NCI-H69 (cell line): ENCODE results near the gene NEK1.
"Not testable (repeated sequence)": the region's sequence is repeated elsewhere in the genome, so short reads cannot be mapped to it uniquely, and the experiment has no call there.

Source experiments
- DNase-seq: peaks from one replicate; lab custom pipeline; 2025; lab: John Stamatoyannopoulos, UW

NEK1 gene

DNA sequence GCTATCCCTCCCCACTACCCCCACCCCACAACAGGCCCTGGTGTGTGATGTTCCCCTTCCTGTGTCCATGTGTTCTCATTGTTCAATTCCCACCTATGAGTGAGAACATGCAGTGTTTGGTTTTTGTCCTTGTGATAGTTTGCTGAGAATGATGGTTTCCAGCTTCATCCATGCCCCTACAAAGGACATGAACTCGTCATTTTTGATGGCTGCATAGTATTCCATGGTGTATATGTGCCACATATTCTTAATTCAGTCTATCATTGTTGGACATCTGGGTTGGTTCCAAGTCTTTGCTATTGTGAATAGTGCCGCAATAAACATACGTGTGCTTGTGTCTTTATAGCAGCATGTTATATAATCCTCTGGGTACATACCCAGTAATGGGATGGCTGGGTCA lies 118.1 kb downstream of the NEK1 start:
- not testable (repeated sequence) for DNase-seq

DNA sequence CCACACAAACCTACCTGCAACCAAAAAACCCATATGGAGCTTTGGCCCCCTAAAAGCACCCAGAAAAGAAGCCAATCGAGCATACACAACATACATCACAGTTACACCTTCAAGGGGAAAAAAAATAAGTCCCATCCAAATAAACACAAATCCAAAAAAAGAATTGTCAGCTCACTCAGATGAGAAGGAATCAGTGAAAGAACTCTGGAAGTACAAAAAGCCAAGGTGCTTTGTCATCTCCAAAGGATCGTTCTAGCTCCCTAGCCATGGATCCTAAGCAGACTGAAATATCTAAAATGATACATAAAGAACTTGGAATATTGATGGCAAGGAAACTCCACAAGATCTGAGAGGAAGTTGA lies 119.2 kb downstream of the NEK1 start:
- no peak for DNase-seq

DNA sequence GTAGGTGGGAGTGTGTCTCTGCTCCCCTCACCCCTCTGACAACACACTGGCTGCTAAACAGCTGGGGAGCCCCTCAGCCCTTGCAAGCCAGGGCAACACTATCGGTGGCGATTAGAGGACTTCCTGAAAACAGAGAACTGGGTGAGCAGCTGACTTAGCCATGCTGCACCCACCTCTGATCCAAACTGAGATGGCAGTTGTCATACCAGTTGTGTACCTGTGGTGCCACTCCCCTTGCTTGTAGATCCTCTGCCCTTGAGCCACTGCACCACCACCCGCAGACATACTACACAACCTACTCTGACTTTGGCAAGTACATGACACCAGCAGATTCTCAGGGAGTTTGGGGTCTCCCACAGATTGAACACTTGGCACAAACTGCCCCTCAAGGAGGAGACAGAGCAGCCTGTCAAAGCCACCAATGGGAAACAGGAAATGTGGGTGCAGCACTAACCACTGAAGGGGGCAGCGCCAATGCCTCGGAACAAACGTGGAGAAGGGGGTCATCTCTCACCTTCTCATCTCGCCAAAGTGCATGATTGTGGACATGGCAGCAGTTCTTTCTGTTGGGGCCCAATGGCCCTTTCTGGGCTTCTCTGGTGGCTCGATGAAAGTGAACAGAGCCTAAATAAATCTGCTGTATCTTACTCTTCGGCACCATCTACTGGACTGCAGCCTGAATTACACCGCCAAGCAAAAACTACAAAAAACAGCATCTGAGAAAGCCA lies 119.8 kb downstream of the NEK1 start:
- peak; percentile 42 for DNase-seq

DNA sequence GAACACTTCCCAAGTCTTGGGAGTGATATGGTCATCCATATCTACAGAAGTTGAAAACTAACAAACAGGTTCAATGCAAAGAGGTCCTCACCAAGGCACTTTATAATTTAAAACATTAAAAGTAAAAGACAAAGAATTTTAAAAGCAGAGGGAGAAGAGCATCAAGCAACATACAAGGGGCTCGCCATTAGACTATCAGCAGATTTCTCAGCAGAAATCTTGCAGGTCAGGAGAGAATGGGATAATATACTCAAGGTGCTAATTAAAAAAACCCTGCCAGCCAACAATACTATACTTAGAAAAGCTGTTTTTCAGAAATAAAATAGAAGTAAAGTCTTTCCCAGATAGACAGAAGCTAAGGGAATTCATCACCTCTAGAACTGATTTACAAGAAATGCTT lies 121.2 kb downstream of the NEK1 start:
- DNase-seq, result no peak

DNA sequence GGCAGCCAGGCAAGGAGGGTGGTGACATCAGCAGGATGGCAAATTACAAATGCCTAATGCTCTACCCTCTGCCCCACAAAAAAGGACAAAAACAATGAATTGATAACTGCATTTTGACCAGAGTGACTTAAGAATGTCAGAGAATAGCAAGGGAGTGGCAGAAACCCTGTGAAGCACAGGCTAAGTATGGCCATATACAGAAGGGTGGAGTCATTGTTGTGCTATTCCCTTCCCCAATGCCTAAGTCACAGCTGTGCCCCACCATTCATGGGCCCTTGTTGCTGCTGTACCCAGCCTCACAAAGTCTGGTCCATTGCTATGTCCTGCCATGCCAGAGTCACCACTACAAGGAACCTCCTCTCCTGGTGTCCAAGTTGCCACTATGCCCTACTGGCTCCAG lies 123.1 kb downstream of the NEK1 start:
- no peak for DNase-seq

GRCh38 chr4:169485791-169486742 lies 126.3 kb downstream of the NEK1 start:
- DNase-seq, result peak; percentile 61

GRCh38 chr4:169485086-169485485 lies 127.3 kb downstream of the NEK1 start:
- DNase-seq, result no peak

- peak; percentile 0 for DNase-seq
These were observed 127.9 kb downstream of the NEK1 start for GRCh38 chr4:169484485-169484884.

DNA sequence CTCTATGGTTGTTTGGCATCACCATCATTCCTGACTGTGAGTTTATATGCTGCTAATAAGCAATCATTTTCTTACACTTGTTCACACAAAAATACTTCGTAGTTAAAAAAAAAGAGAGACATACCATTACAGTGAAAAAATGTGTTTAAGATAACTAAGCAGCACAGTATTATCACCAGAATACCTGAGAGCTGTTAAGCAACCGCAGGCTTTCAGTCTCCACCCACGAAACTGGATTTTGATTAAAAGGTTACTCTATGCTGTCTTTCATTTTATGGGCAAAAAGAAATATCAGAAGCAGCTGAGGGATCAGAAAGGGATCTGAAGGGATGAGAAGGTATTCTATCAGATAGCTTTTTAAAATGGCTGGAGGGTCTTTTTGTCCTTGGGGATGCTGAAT lies 148.3 kb downstream of the NEK1 start:
- DNase-seq, result no peak

DNA sequence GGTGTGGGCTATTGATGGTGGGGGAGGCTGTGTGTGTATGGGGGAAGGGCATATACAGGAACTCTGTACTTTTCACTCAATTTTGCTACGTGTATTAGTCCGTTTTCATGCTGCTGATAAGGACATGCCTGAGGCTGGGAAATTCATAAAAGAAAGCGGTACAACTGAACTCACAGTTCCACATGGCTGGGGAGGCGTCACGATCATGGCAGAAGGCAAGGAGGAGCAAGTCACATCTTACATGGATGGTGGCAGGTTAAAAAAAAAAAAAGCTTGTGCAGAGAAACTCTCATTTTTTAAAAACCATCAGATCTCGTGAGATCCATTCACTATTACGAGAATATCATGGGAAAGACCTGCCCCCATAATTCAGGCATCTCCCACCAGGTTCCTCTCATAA lies 152.3 kb downstream of the NEK1 start:
- DNase-seq, result no peak

GRCh38 chr4:169458575-169458974 lies 153.8 kb downstream of the NEK1 start:
- DNase-seq, result no peak

- not testable (repeated sequence) for DNase-seq
These were observed 159.7 kb downstream of the NEK1 start for GRCh38 chr4:169452644-169453043.

DNA sequence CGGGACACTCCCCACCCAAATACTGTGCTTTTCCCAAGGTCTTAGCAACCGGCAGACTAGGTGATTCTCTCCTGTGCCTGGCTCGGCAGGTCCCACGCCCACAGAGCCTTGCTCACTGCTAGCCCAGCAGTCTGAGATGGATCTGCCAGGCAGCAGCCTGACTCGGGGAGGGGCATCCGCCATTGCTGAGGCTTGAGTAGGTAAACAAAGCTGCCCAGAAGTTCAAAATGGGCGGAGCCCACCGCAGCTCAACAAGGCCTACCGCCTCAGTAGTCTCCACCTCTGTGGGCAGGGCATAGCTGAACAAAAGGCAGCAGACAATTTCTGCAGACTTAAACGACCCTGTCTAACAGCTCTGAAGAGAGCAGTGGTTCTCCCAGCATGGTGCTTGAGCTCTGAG lies 163.4 kb downstream of the NEK1 start:
- peak; percentile 11 for DNase-seq

- no peak for DNase-seq
These were observed 165.6 kb downstream of the NEK1 start for GRCh38 chr4:169446824-169447223.

DNA sequence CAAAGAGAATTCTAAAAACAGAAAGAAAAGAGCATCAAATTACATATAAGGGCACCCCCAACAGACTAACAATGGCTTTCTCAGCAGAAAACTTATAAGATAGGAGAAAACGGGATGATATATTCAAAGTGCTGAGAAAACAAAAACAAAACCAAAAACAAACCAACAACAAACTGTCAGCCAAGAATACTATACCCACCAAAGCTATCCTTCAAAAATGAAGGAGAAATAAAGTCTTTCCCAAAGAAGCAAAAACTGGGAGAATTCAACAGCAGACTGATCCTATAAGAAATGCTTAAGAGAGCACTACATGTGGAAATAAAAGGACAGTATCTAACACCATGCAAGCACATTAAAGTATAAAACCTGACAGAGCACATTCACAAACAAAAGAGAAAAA lies 168.6 kb downstream of the NEK1 start:
- DNase-seq, result no peak

DNA sequence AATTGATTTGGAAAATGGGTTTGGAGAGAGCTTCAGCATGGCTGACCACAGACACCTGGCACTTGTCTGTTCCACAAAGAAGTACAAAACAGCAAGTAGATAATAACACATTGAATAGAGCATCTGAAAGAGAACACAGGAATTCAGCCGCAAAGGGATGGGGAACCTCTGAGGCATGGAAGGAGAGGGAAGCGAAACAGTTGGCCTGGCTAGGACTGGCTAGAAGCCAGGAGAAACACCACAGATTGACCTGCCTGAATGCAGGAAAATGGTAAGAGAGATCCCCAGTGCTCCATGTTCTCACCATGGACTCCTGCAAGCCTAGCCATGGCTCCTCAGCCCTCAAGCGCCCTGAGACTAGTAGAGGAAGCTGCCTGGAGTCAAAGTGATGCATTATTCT lies 171.9 kb downstream of the NEK1 start:
- DNase-seq, result no peak

DNA sequence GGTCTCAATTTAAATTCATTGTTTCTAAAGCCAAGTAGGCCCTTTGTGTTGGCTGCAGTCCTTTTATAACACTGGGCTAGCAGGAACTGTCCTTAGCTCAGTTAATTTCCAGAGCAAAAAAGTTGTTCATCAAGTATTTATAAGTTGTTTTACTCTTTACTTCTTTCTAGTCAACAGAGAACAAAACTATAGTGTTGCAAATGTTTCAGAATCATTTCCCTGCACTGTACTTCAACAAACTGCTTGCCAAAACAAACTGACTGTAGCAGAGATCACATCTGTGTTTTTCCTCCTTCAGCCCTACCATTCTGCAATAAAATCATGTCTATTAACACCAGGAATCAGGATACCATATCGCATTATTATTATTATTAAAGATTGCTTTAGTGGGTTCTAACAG lies 173.1 kb downstream of the NEK1 start:
- no peak for DNase-seq

DNA sequence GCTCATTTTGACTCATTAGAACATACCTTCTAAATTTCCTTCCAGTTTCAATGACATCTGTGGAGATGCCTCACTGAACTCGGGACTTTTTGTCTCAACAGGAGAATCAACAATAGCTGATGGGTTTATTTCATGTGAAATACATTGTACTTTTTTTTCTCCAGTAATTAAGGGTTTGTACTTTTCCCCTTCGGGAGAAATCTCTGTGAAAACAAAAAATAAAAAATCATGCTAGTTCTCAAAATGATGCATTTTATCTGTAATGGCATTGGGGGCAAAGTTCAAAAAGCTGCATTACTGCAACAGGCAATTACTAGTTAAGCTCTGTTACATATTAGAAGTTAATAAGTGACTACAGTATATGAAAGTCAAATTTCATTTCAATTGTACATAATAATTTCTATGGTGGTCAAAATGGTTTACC lies 174.3 kb downstream of the NEK1 start:
- no peak for DNase-seq

GRCh38 chr4:169437299-169438047 lies 174.9 kb downstream of the NEK1 start:
- no peak for DNase-seq

DNA sequence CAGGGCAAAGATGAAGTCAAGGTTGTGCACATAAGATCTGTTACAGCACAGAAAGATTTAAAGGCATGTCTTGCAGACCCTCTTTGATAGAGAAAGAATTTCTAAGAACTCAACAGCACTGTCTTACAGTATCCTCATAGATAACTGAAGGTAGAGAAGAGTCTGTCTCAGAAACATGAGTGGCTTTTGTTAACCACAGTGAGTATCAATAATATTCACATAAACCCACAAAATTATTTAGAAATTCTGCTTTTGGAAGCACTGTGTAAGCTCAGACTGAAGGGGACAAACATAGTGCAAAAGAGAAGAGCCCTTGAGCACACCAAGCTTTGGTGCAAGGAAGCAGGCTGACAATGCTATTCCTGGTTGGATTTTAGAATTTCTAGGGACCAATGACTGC lies 175.6 kb downstream of the NEK1 start:
- no peak for DNase-seq

GRCh38 chr4:169428376-169428775 lies 184.0 kb downstream of the NEK1 start:
- DNase-seq, result no peak

DNA sequence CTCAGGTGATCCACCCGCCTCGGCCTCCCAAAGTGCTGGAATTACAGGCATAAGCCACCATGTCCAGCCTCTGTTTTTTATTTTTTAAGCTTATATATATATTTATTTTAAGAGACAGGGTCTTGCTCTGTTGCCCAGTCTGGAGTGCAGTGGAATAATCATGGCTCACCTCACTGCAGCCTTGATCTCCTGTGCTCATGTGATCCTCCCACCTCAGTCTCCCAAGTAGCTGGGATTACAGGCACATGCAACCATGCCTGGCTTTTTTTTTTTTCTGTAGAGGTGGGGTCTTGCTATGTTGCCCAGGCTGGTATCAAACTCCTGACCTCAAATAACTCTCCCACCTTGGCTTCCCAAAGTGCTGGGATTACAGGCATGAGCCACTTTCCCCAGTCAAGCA lies 184.7 kb downstream of the NEK1 start:
- not testable (repeated sequence) for DNase-seq

DNA sequence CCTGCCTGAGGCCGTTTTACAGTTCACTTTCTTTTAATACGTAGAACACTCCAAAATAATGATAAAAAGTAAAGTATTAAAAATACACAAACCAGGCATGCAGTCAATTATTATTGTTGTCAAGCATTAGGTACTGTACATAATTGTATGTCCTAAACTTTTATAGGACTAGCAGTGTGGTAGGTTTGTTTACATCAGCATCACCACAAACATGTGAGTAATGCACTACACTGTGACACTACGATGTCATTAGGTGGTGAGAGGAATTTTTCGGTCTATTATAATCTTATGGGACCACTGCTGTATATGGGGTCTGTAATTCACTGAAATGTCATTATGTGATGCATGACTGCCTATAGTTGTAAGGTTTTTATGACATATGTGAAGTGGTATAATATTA lies 192.1 kb downstream of the NEK1 start:
- no peak for DNase-seq
